Sigmoid colon (tissue), 4 donors: Measurements from ENCODE around the gene PTCSC3.

Experiments used
- POLR2A ChIP-seq, 2 donors: fragments of 450-650 bp; IDR thresholded peaks; one replicate each; pipeline ENCODE4 v1.6.1; 2016; ENCODE audit warnings: antibody characterized with exemption in 2 of 2, mild to moderate bottlenecking in 2 of 2, moderate library complexity in 2 of 2
- POLR2AphosphoS5 ChIP-seq, 4 donors: sonication (generic); formaldehyde crosslinking; IDR thresholded peaks; one replicate each; pipeline ENCODE4 v1.6.1; 2017; ENCODE audit warnings: antibody characterized with exemption in 4 of 4
- TF ChIP-seq, protein P1 (sequence below), 4 experiments: fragments of 450-650 bp in 3 of 4; fragments of 200-600 bp in 1 of 4; IDR thresholded peaks; one replicate each; pipeline ENCODE4 v1.5.1; 2016 to 2019; ENCODE audit warnings: antibody characterized with exemption in 4 of 4, mild to moderate bottlenecking in 3 of 4, moderate library complexity in 2 of 4

DNA sequence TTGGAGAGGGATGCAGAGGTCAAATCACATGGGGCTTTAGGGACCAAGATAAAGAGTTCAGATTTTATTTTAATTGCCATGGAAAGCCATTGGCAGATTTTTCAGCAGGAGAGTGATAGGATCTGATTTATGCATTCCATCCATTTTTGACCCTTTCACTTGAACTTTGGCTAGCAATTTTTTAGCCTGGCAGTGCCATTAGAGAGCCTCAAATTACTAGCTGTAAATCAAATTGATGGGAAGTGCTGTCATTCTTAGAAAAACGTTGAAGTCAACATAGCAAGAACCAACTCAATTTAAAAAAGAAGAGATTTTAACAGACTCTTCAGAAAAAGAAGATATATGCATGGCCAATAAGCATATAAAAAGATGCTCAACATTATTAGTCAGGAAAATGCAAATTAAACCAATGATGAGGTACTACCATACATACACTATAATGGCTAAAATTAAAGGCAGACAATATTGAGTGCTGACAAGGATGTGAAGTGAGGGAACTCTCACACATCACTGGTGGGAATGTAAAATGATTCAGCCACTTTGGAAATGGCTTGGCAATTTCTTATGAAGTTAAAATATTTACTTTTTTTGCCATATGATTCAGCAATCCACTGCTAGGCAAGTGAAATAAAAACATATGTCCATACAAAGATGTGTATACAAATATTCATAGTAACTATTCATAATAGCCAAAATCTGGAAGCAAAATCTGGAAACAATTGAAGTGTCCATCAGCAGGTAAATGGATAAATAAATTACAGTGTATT is 89.7 kb downstream of the PTCSC3 start:
- TF ChIP-seq, protein P1, sequence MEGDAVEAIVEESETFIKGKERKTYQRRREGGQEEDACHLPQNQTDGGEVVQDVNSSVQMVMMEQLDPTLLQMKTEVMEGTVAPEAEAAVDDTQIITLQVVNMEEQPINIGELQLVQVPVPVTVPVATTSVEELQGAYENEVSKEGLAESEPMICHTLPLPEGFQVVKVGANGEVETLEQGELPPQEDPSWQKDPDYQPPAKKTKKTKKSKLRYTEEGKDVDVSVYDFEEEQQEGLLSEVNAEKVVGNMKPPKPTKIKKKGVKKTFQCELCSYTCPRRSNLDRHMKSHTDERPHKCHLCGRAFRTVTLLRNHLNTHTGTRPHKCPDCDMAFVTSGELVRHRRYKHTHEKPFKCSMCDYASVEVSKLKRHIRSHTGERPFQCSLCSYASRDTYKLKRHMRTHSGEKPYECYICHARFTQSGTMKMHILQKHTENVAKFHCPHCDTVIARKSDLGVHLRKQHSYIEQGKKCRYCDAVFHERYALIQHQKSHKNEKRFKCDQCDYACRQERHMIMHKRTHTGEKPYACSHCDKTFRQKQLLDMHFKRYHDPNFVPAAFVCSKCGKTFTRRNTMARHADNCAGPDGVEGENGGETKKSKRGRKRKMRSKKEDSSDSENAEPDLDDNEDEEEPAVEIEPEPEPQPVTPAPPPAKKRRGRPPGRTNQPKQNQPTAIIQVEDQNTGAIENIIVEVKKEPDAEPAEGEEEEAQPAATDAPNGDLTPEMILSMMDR (IDR thresholded peaks at IDR 0.05), result no peak
- no peak for TF ChIP-seq POLR2AphosphoS5 (IDR thresholded peaks at IDR 0.05)
- TF ChIP-seq POLR2A (IDR thresholded peaks at IDR 0.05), result no peak
